Liver (tissue), 9 donors: ENCODE measurements around the gene OR4C16. TPM values are rescaled to one million over a fixed set of nuclear protein-coding genes. Genes with fewer than 3 reads are reported as not detected.

ENCODE experiments used
- DNase-seq: peaks from one replicate; pipeline ENCODE4 v3.0.0-alpha.2; 2017; ENCODE audit warnings: low spot score
- H3K27ac ChIP-seq, 2 donors: one replicate each; pipeline ENCODE4 v1.7.0; 2013; ENCODE audit warnings: inconsistent platforms in 2 of 2, low read length in 2 of 2, control low read depth in 1 of 2, low read depth in 1 of 2, mild to moderate bottlenecking in 1 of 2
- H3K27me3 ChIP-seq, 4 donors: one replicate each; pipeline versions ENCODE4 v1.6.1 to v1.7.0; 2013; ENCODE audit warnings: low read length in 3 of 4, inconsistent platforms in 1 of 4, mild to moderate bottlenecking in 1 of 4, moderate library complexity in 1 of 4; ENCODE audit not compliant: control insufficient read depth in 4 of 4, insufficient read depth in 4 of 4
- H3K36me3 ChIP-seq, 4 donors: one replicate each; pipeline versions ENCODE4 v1.6.1 to v1.7.0; 2013; ENCODE audit warnings: low read length in 3 of 4, mild to moderate bottlenecking in 3 of 4, low read depth in 1 of 4, moderate library complexity in 1 of 4; ENCODE audit not compliant: control insufficient read depth in 4 of 4, insufficient read depth in 3 of 4
- H3K4me1 ChIP-seq, 4 donors: one replicate each; pipeline versions ENCODE4 v1.6.1 to v1.7.0; 2013; ENCODE audit warnings: low read length in 3 of 4, mild to moderate bottlenecking in 3 of 4, moderate library complexity in 1 of 4; ENCODE audit not compliant: control insufficient read depth in 4 of 4, insufficient read depth in 4 of 4
- H3K4me3 ChIP-seq, 3 donors: one replicate each; pipeline versions ENCODE4 v1.6.1 to v1.7.0; 2013; ENCODE audit warnings: low read length in 3 of 3, control low read depth in 1 of 3, low read depth in 1 of 3, mild to moderate bottlenecking in 1 of 3
- H3K9ac ChIP-seq, 2 donors: one replicate each; pipeline ENCODE4 v1.7.0; 2013; ENCODE audit warnings: low read length in 2 of 2, mild to moderate bottlenecking in 2 of 2, moderate library complexity in 2 of 2, control low read depth in 1 of 2, low read depth in 1 of 2
- H3K9me3 ChIP-seq, 4 donors: one replicate each; pipeline versions ENCODE4 v1.6.1 to v1.7.0; 2013; ENCODE audit warnings: low read length in 3 of 4; ENCODE audit not compliant: control insufficient read depth in 4 of 4
- EGR1 ChIP-seq, 2 donors: IDR thresholded peaks; 2 replicates each; pipeline ENCODE4 v1.6.1; 2016 to 2018; ENCODE audit warnings: antibody characterized with exemption in 2 of 2, low read depth in 2 of 2
- FOXA2 ChIP-seq: IDR thresholded peaks from 2 replicates; pipeline ENCODE4 v1.6.1; 2016; ENCODE audit warnings: antibody characterized with exemption
- GABPA ChIP-seq, 2 donors: IDR thresholded peaks in 1 of 2; conservative IDR thresholded peaks in 1 of 2; 2 replicates each; pipeline ENCODE4 v1.6.1; 2016; ENCODE audit warnings: antibody characterized with exemption in 2 of 2, mild to moderate bottlenecking in 1 of 2, moderate library complexity in 1 of 2
- HNF4A ChIP-seq, 2 donors: conservative IDR thresholded peaks; 2 replicates each; pipeline ENCODE4 v1.6.1; 2016; ENCODE audit warnings: antibody characterized with exemption in 2 of 2, mild to moderate bottlenecking in 2 of 2
- HNF4G ChIP-seq: IDR thresholded peaks from 2 replicates; pipeline ENCODE4 v1.6.1; 2016; ENCODE audit warnings: antibody characterized with exemption
- JUND ChIP-seq, 2 donors: IDR thresholded peaks; 2 replicates each; pipeline ENCODE4 v1.6.1; 2016; ENCODE audit warnings: antibody characterized with exemption in 2 of 2
- MAX ChIP-seq: IDR thresholded peaks from 2 replicates; pipeline ENCODE4 v1.6.1; 2016; ENCODE audit warnings: antibody characterized with exemption
- NR2F2 ChIP-seq: IDR thresholded peaks from 2 replicates; pipeline ENCODE4 v1.6.1; 2016; ENCODE audit warnings: antibody characterized with exemption
- RAD21 ChIP-seq, 2 donors: IDR thresholded peaks; 2 replicates each; pipeline ENCODE4 v1.6.1; 2016; ENCODE audit warnings: antibody characterized with exemption in 2 of 2, mild to moderate bottlenecking in 2 of 2
- SP1 ChIP-seq: IDR thresholded peaks from 2 replicates; pipeline ENCODE4 v1.6.1; 2018; ENCODE audit warnings: antibody characterized with exemption, mild to moderate bottlenecking
- TAF1 ChIP-seq: conservative IDR thresholded peaks from 2 replicates; pipeline ENCODE4 v1.6.1; 2016; ENCODE audit warnings: antibody characterized with exemption, mild to moderate bottlenecking
- YY1 ChIP-seq: IDR thresholded peaks from 2 replicates; pipeline ENCODE4 v1.6.1; 2016; ENCODE audit warnings: antibody characterized with exemption, mild to moderate bottlenecking
- ZBTB33 ChIP-seq: IDR thresholded peaks from 2 replicates; pipeline ENCODE4 v1.6.1; 2016; ENCODE audit warnings: antibody characterized with exemption
- WGBS: extraction: QIAGEN DNeasy Blood & Tissue Kit; methylation state at CpG from one replicate; pipeline ENCODE4 v1.1.7; 2013; 5-methylcytosine and 5-hydroxymethylcytosine counted together
- polyA plus RNA-seq, 2 donors: library from polyadenylated mRNA; stranded (reverse) in 1 of 2; unstranded in 1 of 2; fragments of 200-250 nt in 1 of 2; fragments of >200 nt in 1 of 2; fragmentation: Nextera tagmentation in 1 of 2; extraction: Ambion mirVana in 1 of 2; gene quantifications; one replicate each; pipeline versions ENCODE4 v1.2.1 to v1.2.3, GENCODE V29; 2013 to 2015
- total RNA-seq, 2 donors: library from RNA; depleted of rRNA; stranded (reverse); fragments of >200 nt; gene quantifications; one replicate each; pipeline ENCODE4 v1.2.3, GENCODE V29; 2014
- TF ChIP-seq, protein P1 (sequence below): IDR thresholded peaks from 2 replicates; pipeline ENCODE4 v1.6.1; 2016; ENCODE audit warnings: antibody characterized with exemption
- TF ChIP-seq, protein P2 (sequence below): fragments of 150-350 bp; IDR thresholded peaks from 2 replicates; pipeline ENCODE4 v1.5.1; 2017; ENCODE audit warnings: improper control_type of control experiment, low read depth, low read length; ENCODE audit not compliant: missing input control
- TF ChIP-seq, protein P3 (sequence below): IDR thresholded peaks from 2 replicates; pipeline ENCODE4 v1.6.1; 2016; ENCODE audit warnings: antibody characterized with exemption, mild to moderate bottlenecking
- donor health status: healthy.
- donor health status: healthy.
- donor health status: healthy.
- donor health status: healthy.
- donor health status: healthy.

OR4C16 gene
- total and polyA plus RNA-seq, 4 donors, result not detected

DNA sequence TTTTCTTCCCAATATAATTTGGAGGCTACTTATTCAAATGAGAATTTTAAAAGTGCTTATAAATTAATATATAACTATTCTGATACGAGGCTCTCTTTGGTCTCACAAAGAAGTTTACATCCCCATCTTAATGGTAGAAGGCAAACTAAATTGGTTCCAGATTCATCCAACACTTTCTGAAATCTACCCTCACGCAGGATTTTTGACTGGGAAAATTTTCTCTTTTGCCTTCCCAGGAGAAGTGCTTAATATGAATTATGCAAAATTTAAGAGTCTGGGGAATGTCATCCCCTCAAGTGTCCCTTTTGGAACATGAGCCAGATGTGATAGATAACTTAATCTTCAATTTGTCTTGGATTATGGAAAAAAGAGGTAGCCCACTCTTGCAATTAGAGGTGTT, 35.6 kb downstream of the OR4C16 start, which contains the start of gene OR4C11:
Gene OR4C11 (minus strand): TSS at position 101 of the 400 bp plus-strand sequence. CDS start 3,272 bp downstream, outside the sequence.
- H3K36me3 ChIP-seq, result no peaks in the 10 kb centered on the region
- no peak within 1 kb of the TSS for H3K27ac ChIP-seq
- TF ChIP-seq YY1, result no peak
- no peak for TF ChIP-seq HNF4G
- no peak for TF ChIP-seq NR2F2
- no peak for TF ChIP-seq TAF1
- no peak for TF ChIP-seq ZBTB33
- no peak for TF ChIP-seq SP1
- TF ChIP-seq EGR1 (IDR thresholded peaks at IDR 0.05; ENCODE audit: low read depth in 2 of 2), result no peak
- TF ChIP-seq GABPA (IDR thresholded peaks at IDR 0.05 in 1 of 2, conservative IDR thresholded peaks at IDR 0.05 in 1 of 2), result no peak
- TF ChIP-seq, protein P1, sequence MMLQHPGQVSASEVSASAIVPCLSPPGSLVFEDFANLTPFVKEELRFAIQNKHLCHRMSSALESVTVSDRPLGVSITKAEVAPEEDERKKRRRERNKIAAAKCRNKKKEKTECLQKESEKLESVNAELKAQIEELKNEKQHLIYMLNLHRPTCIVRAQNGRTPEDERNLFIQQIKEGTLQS, result no peak
- no peak for TF ChIP-seq HNF4A (conservative IDR thresholded peaks at IDR 0.05)
- TF ChIP-seq, protein P2, sequence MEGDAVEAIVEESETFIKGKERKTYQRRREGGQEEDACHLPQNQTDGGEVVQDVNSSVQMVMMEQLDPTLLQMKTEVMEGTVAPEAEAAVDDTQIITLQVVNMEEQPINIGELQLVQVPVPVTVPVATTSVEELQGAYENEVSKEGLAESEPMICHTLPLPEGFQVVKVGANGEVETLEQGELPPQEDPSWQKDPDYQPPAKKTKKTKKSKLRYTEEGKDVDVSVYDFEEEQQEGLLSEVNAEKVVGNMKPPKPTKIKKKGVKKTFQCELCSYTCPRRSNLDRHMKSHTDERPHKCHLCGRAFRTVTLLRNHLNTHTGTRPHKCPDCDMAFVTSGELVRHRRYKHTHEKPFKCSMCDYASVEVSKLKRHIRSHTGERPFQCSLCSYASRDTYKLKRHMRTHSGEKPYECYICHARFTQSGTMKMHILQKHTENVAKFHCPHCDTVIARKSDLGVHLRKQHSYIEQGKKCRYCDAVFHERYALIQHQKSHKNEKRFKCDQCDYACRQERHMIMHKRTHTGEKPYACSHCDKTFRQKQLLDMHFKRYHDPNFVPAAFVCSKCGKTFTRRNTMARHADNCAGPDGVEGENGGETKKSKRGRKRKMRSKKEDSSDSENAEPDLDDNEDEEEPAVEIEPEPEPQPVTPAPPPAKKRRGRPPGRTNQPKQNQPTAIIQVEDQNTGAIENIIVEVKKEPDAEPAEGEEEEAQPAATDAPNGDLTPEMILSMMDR, result no peak
- no peak for TF ChIP-seq MAX
- TF ChIP-seq, protein P3, sequence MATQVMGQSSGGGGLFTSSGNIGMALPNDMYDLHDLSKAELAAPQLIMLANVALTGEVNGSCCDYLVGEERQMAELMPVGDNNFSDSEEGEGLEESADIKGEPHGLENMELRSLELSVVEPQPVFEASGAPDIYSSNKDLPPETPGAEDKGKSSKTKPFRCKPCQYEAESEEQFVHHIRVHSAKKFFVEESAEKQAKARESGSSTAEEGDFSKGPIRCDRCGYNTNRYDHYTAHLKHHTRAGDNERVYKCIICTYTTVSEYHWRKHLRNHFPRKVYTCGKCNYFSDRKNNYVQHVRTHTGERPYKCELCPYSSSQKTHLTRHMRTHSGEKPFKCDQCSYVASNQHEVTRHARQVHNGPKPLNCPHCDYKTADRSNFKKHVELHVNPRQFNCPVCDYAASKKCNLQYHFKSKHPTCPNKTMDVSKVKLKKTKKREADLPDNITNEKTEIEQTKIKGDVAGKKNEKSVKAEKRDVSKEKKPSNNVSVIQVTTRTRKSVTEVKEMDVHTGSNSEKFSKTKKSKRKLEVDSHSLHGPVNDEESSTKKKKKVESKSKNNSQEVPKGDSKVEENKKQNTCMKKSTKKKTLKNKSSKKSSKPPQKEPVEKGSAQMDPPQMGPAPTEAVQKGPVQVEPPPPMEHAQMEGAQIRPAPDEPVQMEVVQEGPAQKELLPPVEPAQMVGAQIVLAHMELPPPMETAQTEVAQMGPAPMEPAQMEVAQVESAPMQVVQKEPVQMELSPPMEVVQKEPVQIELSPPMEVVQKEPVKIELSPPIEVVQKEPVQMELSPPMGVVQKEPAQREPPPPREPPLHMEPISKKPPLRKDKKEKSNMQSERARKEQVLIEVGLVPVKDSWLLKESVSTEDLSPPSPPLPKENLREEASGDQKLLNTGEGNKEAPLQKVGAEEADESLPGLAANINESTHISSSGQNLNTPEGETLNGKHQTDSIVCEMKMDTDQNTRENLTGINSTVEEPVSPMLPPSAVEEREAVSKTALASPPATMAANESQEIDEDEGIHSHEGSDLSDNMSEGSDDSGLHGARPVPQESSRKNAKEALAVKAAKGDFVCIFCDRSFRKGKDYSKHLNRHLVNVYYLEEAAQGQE, result no peak
- TF ChIP-seq FOXA2, result no peak
- TF ChIP-seq RAD21 (IDR thresholded peaks at IDR 0.05), result no peak
- TF ChIP-seq JUND (IDR thresholded peaks at IDR 0.05), result no peak
- no peak for DNase-seq
- H3K27me3 ChIP-seq, result peaks cover 0 to 2% (median 0%) of the 10 kb centered on the region in 4 donors
- H3K9me3 ChIP-seq, result no peaks in the 10 kb centered on the region
- H3K4me1 ChIP-seq, result no peaks in the 10 kb centered on the region
- no peak within 1 kb of the TSS for H3K9ac ChIP-seq
- H3K4me3 ChIP-seq, result no peak within 1 kb of the TSS
- 34% methylated on average over 2 of the region's 2 CpGs for WGBS

Other genes starting within 250 kb of the OR4C16 start
- not detected for gene OR4A16, start 228.9 kb upstream of the OR4C16 start, total RNA-seq
- not detected for gene OR4A16, start 228.9 kb upstream of the OR4C16 start, polyA plus RNA-seq
- gene OR4A15, start 204.2 kb upstream of the OR4C16 start, total RNA-seq, result not detected
- gene OR4A15, start 204.2 kb upstream of the OR4C16 start, polyA plus RNA-seq, result not detected
- gene OR4C15, start 17.7 kb upstream of the OR4C16 start, total RNA-seq, result not detected
- gene OR4C15, start 17.7 kb upstream of the OR4C16 start, polyA plus RNA-seq, result not detected
- gene OR4C11, start 35.5 kb downstream of the OR4C16 start, total RNA-seq, result not detected
- gene OR4C11, start 35.5 kb downstream of the OR4C16 start, polyA plus RNA-seq, result not detected
- gene OR4P4, start 63.0 kb downstream of the OR4C16 start, total RNA-seq, result not detected
- gene OR4P4, start 63.0 kb downstream of the OR4C16 start, polyA plus RNA-seq, result not detected
- not detected for gene OR4S2, start 76.2 kb downstream of the OR4C16 start, total RNA-seq
- not detected for gene OR4S2, start 76.2 kb downstream of the OR4C16 start, polyA plus RNA-seq
- gene OR4C6, start 90.1 kb downstream of the OR4C16 start, total RNA-seq, result not detected
- not detected for gene OR4C6, start 90.1 kb downstream of the OR4C16 start, polyA plus RNA-seq
- gene OR5D13, start 201.3 kb downstream of the OR4C16 start, total RNA-seq, result not detected
- gene OR5D13, start 201.3 kb downstream of the OR4C16 start, polyA plus RNA-seq, result not detected
- gene OR5D14, start 223.4 kb downstream of the OR4C16 start, total RNA-seq, result not detected
- not detected for gene OR5D14, start 223.4 kb downstream of the OR4C16 start, polyA plus RNA-seq
- not detected for gene OR5L1, start 239.2 kb downstream of the OR4C16 start, total RNA-seq
- not detected for gene OR5L1, start 239.2 kb downstream of the OR4C16 start, polyA plus RNA-seq
- gene OR5D18, start 247.5 kb downstream of the OR4C16 start, total RNA-seq, result not detected
- not detected for gene OR5D18, start 247.5 kb downstream of the OR4C16 start, polyA plus RNA-seq